ENCODE measurements around the gene PTPRT.

- TF ChIP-seq, protein P1, sequence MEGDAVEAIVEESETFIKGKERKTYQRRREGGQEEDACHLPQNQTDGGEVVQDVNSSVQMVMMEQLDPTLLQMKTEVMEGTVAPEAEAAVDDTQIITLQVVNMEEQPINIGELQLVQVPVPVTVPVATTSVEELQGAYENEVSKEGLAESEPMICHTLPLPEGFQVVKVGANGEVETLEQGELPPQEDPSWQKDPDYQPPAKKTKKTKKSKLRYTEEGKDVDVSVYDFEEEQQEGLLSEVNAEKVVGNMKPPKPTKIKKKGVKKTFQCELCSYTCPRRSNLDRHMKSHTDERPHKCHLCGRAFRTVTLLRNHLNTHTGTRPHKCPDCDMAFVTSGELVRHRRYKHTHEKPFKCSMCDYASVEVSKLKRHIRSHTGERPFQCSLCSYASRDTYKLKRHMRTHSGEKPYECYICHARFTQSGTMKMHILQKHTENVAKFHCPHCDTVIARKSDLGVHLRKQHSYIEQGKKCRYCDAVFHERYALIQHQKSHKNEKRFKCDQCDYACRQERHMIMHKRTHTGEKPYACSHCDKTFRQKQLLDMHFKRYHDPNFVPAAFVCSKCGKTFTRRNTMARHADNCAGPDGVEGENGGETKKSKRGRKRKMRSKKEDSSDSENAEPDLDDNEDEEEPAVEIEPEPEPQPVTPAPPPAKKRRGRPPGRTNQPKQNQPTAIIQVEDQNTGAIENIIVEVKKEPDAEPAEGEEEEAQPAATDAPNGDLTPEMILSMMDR (IDR thresholded peaks at IDR 0.05; ENCODE audit: borderline replicate concordance, extremely low read depth, low read length, poor library complexity, severe bottlenecking) = no peak
- TF ChIP-seq EZH2 (IDR thresholded peaks at IDR 0.05; ENCODE audit: borderline replicate concordance, low read depth, low read length, severe bottlenecking) = no peak
Measured at GRCh38 chr20:43151901-43152300, 37.8 kb downstream of the PTPRT start.
